ENCODE measurements around the gene ZNF813. TPM values are rescaled to one million over a fixed set of nuclear protein-coding genes. Genes with fewer than 3 reads are reported as not detected.
"Not testable (repeated sequence)": the region's sequence is repeated elsewhere in the genome, so short reads cannot be mapped to it uniquely, and the experiment has no call there.

Gene ZNF813
- 3.4 TPM for total RNA-seq (2013)
- polyA plus RNA-seq: 1 to 10 TPM in 1 of 3 donors, under 1 TPM in 2; 0.32 to 1.9 (median 0.61) TPM
- 0.55 and 1.4 TPM in 2 replicates for polyA minus RNA-seq
- total RNA-seq: 0.34 to 6.9 (median 3.3) reads per million in 11 experiments

DNA sequence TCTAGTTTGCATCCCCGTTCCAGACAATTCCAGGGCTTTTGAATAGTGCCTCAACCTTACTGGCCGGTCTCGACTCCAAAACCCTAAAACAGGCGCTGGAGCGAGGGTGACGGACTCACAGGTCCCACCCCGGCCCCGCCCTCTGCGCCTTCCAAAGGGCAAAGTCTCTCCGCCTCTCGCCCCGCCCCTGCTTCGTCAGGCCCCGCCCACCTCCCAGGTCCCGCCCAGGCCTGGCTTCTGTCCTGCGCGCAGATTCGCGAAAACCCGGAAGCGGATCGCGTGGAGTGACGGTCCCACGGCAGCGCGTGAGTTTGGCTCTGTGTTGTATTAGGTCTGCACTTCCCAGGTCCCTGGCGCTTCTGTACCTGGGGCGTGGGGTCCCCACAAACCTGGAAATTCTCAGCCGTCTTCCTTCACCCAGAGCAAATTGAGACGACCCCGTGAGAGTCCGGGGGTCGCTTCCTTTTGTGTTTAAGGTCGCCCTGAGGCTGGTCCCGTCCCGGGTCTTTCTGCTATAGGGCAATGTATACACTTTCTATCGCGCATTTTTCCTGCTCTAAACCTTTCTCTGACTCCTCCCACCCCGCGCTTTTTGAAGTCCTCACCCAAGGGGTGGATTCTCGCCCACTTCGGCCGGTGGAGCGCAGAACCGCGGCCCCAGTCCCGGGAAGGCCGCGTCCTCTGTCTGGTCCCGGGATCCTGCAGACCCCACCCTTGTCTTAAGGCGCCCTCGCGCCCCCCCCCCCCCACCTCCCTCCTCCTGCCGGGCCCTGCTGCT lies at the start of gene ZNF813:
Gene ZNF813, plus strand, starts transcription at position 249 of the 778 bp plus-strand sequence. CDS start 16,090 bp downstream, outside the sequence.
- peak within 1 kb of the TSS; percentile 87 for H2AFZ ChIP-seq (ENCODE audit: insufficient read depth, low read depth, low read length, poor library complexity, severe bottlenecking)
- H3K27me3 ChIP-seq (ENCODE audit: control insufficient read depth in 2 of 2, insufficient read depth in 2 of 2, low read length in 2 of 2): peaks cover 2 to 19% of the 10 kb centered on the region in 2 donors
- H3K4me1 ChIP-seq (ENCODE audit: control insufficient read depth in 1 of 2, insufficient read depth in 2 of 2, low read length in 2 of 2): peaks cover 12 to 13% of the 10 kb centered on the region in 2 donors
- Mint-ChIP-seq H3K4me1 (peaks cover 20% of the 10 kb centered on the region), H3K36me3 (peaks cover 15% of the 10 kb centered on the region in 2 donors), H3K27me3 (ENCODE audit: low read depth in 3 of 3) (peaks cover 17 to 31% (median 24%) of the 10 kb centered on the region in 3 donors), H3K4me3 (peak within 1 kb of the TSS; percentile 89 to 92), H3K9me3 (peaks cover 24 to 52% (median 42%) of the 10 kb centered on the region in 7 donors), H3K27ac (peak within 1 kb of the TSS; percentile 86 to 91 (median 89))
- TF ChIP-seq, protein P1, sequence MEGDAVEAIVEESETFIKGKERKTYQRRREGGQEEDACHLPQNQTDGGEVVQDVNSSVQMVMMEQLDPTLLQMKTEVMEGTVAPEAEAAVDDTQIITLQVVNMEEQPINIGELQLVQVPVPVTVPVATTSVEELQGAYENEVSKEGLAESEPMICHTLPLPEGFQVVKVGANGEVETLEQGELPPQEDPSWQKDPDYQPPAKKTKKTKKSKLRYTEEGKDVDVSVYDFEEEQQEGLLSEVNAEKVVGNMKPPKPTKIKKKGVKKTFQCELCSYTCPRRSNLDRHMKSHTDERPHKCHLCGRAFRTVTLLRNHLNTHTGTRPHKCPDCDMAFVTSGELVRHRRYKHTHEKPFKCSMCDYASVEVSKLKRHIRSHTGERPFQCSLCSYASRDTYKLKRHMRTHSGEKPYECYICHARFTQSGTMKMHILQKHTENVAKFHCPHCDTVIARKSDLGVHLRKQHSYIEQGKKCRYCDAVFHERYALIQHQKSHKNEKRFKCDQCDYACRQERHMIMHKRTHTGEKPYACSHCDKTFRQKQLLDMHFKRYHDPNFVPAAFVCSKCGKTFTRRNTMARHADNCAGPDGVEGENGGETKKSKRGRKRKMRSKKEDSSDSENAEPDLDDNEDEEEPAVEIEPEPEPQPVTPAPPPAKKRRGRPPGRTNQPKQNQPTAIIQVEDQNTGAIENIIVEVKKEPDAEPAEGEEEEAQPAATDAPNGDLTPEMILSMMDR (IDR thresholded peaks at IDR 0.05): no peak
- intact Hi-C loops (cut with micrococcal nuclease): loop anchor here (1.0 to 10.0 kb wide), 8 partner anchors 35 to 1173 kb away; partner anchors contain the start of genes ZNF480 (in 2 of the 2), ZNF761 (in 1 of the 2), ZNF765 (in 1 of the 2) and ZNF845 (in 1 of the 2)
- H3K9me3 ChIP-seq (replicated peaks in 1 of 2; ENCODE audit: control insufficient read depth in 1 of 2, insufficient read depth in 1 of 2, low read length in 2 of 2): peaks cover 30% of the 10 kb centered on the region in 2 donors
- H3K9ac ChIP-seq (ENCODE audit: insufficient read depth, low read length, poor library complexity, severe bottlenecking): peak within 1 kb of the TSS; percentile 74
- peak within 1 kb of the TSS; percentile 85 for H3K4me2 ChIP-seq (replicated peaks; ENCODE audit: extremely low read depth, low read length, poor library complexity, severe bottlenecking)
- H3K79me2 ChIP-seq (ENCODE audit: insufficient read depth, low read length): peaks cover 6% of the 10 kb centered on the region
- H3K27ac ChIP-seq (ENCODE audit: low read depth in 1 of 2, low read length in 2 of 2): peak within 1 kb of the TSS; percentile 65 to 86
- WGBS (ENCODE audit: insufficient coverage): under 1% methylated on average over 42 of the region's 55 CpGs
- DNase-seq: peak; percentile 85 to 93 (median 89)
- H4K20me1 ChIP-seq (ENCODE audit: insufficient read depth, low read length): no peaks in the 10 kb centered on the region
- H3K36me3 ChIP-seq (replicated peaks in 1 of 2; ENCODE audit: control insufficient read depth in 1 of 2, insufficient read depth in 2 of 2, low read length in 2 of 2): peaks cover 0 to 2% of the 10 kb centered on the region in 2 donors
- peak within 1 kb of the TSS; percentile 74 to 92 (median 86) for H3K4me3 ChIP-seq (replicated peaks in 1 of 3; ENCODE audit: low read depth in 2 of 3, low read length in 3 of 3)

DNA sequence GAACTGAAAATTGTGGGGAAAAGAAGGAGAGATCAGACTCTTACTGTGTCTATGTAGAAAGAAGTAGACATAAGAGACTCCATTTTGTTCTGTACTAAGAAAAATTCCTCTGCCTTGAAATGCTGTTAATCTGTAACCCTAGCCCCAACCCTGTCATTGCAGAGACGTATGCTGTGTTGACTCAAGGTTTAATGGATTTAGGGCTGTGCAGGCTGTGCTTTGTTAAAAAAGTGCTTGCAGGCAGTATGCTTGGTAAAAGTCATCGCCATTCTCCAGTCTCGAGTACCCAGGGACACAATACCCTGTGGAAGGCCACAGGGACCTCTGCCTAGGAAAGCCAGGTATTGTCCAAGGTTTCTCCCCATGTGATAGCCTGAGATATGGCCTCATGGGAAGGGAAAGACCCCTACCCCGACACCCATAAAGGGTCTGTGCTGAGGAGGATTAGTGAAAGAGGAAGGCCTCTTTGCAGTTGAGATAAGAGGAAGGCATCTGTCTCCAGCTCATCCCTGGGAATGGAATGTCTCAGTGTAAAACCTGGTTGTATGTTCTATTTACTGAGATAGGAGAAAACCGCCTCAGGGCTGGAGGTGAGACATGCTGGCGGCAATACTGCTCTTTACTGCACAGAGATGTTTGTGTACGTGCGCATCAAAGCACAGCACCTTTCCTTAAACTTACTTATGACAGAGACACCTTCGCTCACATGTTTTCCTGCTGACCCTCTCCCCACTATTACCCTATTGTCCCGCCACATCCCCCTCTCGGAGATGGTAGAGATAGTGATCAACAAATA lies 46.8 kb upstream of the ZNF813 start:
- no CpG with 5 or more reads among the region's 11 CpGs for WGBS (ENCODE audit: insufficient coverage)
- intact Hi-C loops (cut with micrococcal nuclease): not testable (repeated sequence)

More for the DNA sequence above, 46.8 kb upstream of the ZNF813 start:
- H3K79me2 ChIP-seq (ENCODE audit: insufficient read depth, low read length); H3K27me3 Mint-ChIP-seq (ENCODE audit: low read depth in 3 of 3); H3K36me3 Mint-ChIP-seq; H3K4me2 ChIP-seq (replicated peaks; ENCODE audit: extremely low read depth, low read length, poor library complexity, severe bottlenecking); H3K4me3 ChIP-seq (replicated peaks in 1 of 3; ENCODE audit: low read depth in 2 of 3, low read length in 3 of 3); H3K4me3 Mint-ChIP-seq; H2AFZ ChIP-seq (ENCODE audit: insufficient read depth, low read depth, low read length, poor library complexity, severe bottlenecking); H4K20me1 ChIP-seq (ENCODE audit: insufficient read depth, low read length); H3K27me3 ChIP-seq (ENCODE audit: control insufficient read depth in 2 of 2, insufficient read depth in 2 of 2, low read length in 2 of 2); H3K27ac ChIP-seq (ENCODE audit: low read depth in 1 of 2, low read length in 2 of 2); H3K4me1 Mint-ChIP-seq; H3K9ac ChIP-seq (ENCODE audit: insufficient read depth, low read length, poor library complexity, severe bottlenecking); H3K4me1 ChIP-seq (ENCODE audit: control insufficient read depth in 1 of 2, insufficient read depth in 2 of 2, low read length in 2 of 2); H3K27ac Mint-ChIP-seq; H3K36me3 ChIP-seq (replicated peaks in 1 of 2; ENCODE audit: control insufficient read depth in 1 of 2, insufficient read depth in 2 of 2, low read length in 2 of 2); DNase-seq: not testable (repeated sequence)
- H3K9me3 ChIP-seq (replicated peaks in 1 of 2; ENCODE audit: control insufficient read depth in 1 of 2, insufficient read depth in 1 of 2, low read length in 2 of 2): peaks cover 33 to 36% of the 10 kb centered on the region in 2 donors
- H3K9me3 Mint-ChIP-seq: peaks cover 18 to 48% (median 37%) of the 10 kb centered on the region in 7 donors

Measured in CD14-positive monocyte (primary cell).